HepG2 (cell line): ENCODE measurements around the gene GCDH. TPM values are rescaled to one million over a fixed set of nuclear protein-coding genes. Genes with fewer than 3 reads are reported as not detected.

Experiments used
- DNMT1 ChIP-seq: sonication (generic); formaldehyde crosslinking; IDR thresholded peaks from 2 replicates; pipeline ENCODE4 v1.5.1; 2020; ENCODE audit warnings: mild to moderate bottlenecking, missing genetic modification reagents
- FOXO1 ChIP-seq: sonication (generic); formaldehyde crosslinking; IDR thresholded peaks from 2 replicates; pipeline ENCODE4 v1.4.0; 2020; ENCODE audit warnings: missing genetic modification reagents
- IKZF1 ChIP-seq: fragments of 450-650 bp; IDR thresholded peaks from 2 replicates; pipeline ENCODE4 v1.7.1; 2016
- KDM1A ChIP-seq: IDR thresholded peaks from 2 replicates; pipeline ENCODE4 v1.6.1; 2016; ENCODE audit warnings: missing compliant biosample characterization
- KLF16 ChIP-seq, 2 experiments: sonication (generic) in 1 of 2; formaldehyde crosslinking in 1 of 2; IDR thresholded peaks; 2 replicates each; pipeline versions ENCODE4 v1.6.1 to v1.8.0; 2016 to 2023; ENCODE audit warnings: missing genetic modification reagents in 2 of 2, missing compliant biosample characterization in 1 of 2
- KLF6 ChIP-seq: IDR thresholded peaks from 2 replicates; pipeline ENCODE4 v1.8.0; 2016; ENCODE audit warnings: missing biosample characterization, missing genetic modification reagents
- MAFK ChIP-seq, 2 experiments: IDR thresholded peaks in 1 of 2; conservative IDR thresholded peaks in 1 of 2; 2 replicates each; pipeline ENCODE4 v1.6.1; 2011; ENCODE audit warnings: improper control_type of control experiment in 2 of 2, low read length in 2 of 2
- MAZ ChIP-seq, 2 experiments: sonication (generic) in 1 of 2; formaldehyde crosslinking in 1 of 2; IDR thresholded peaks; 2 replicates each; pipeline versions ENCODE4 v1.5.0 to v1.6.1; 2012 to 2020; ENCODE audit warnings: low read depth in 2 of 2, mild to moderate bottlenecking in 2 of 2, borderline replicate concordance in 1 of 2, improper control_type of control experiment in 1 of 2, low read length in 1 of 2, missing genetic modification reagents in 1 of 2, moderate library complexity in 1 of 2
- MBNL3 ChIP-seq: fragments of 250-450 bp; sonication (Bioruptor Pico); conservative IDR thresholded peaks from 2 replicates; pipeline ENCODE4 v1.8.0; 2022; ENCODE audit warnings: mild to moderate bottlenecking, inconsistent platforms
- MEF2D ChIP-seq: sonication (generic); formaldehyde crosslinking; IDR thresholded peaks from 2 replicates; pipeline ENCODE4 v1.5.1; 2020; ENCODE audit warnings: mild to moderate bottlenecking, missing genetic modification reagents
- SKI ChIP-seq: fragments of 450-650 bp; IDR thresholded peaks from one replicate; pipeline ENCODE4 v1.6.1; 2018; ENCODE audit warnings: mild to moderate bottlenecking; ENCODE audit not compliant: partially characterized antibody
- SP1 ChIP-seq, 2 experiments: fragments of 450-650 bp in 1 of 2; sonication (generic) in 1 of 2; formaldehyde crosslinking in 1 of 2; IDR thresholded peaks; 2 replicates each; pipeline versions ENCODE4 v1.4.0 to v1.6.1; 2016 to 2020; ENCODE audit warnings: missing genetic modification reagents in 1 of 2
- TCF12 ChIP-seq, 2 experiments: fragments of 450-650 bp in 1 of 2; sonication (generic) in 1 of 2; formaldehyde crosslinking in 1 of 2; IDR thresholded peaks; 2 replicates each; pipeline versions ENCODE4 v1.6.1 to v1.8.0; 2017 to 2022; ENCODE audit warnings: antibody characterized with exemption in 1 of 2, mild to moderate bottlenecking in 1 of 2, missing genetic modification reagents in 1 of 2, moderate library complexity in 1 of 2
- ZBTB3 ChIP-seq: sonication (generic); formaldehyde crosslinking; IDR thresholded peaks from 2 replicates; pipeline ENCODE4 v1.4.0; 2020; ENCODE audit warnings: low read depth, mild to moderate bottlenecking, moderate library complexity, missing genetic modification reagents, borderline replicate concordance
- ZBTB42 ChIP-seq: sonication (generic); formaldehyde crosslinking; IDR thresholded peaks from 2 replicates; pipeline ENCODE4 v1.5.0; 2020; ENCODE audit warnings: mild to moderate bottlenecking, missing genetic modification reagents
- ZFP36L1 ChIP-seq: sonication (generic); formaldehyde crosslinking; IDR thresholded peaks from 2 replicates; pipeline ENCODE4 v1.8.0; 2022; ENCODE audit warnings: mild to moderate bottlenecking, missing genetic modification reagents, moderate library complexity
- ZGPAT ChIP-seq: IDR thresholded peaks from 2 replicates; pipeline ENCODE4 v1.6.1; 2016; ENCODE audit warnings: mild to moderate bottlenecking
- ZNF17 ChIP-seq: sonication (generic); formaldehyde crosslinking; IDR thresholded peaks from 2 replicates; pipeline ENCODE4 v1.5.0; 2020; ENCODE audit warnings: mild to moderate bottlenecking, missing genetic modification reagents
- ZNF296 ChIP-seq: sonication (generic); formaldehyde crosslinking; conservative IDR thresholded peaks from 2 replicates; pipeline ENCODE4 v1.5.0; 2020; ENCODE audit warnings: mild to moderate bottlenecking, missing genetic modification reagents
- polyA plus RNA-seq, 8 experiments: library from polyadenylated mRNA; depleted of rRNA in 3 of 8; stranded (reverse) in 7 of 8; unstranded in 1 of 8; fragments of >200 nt; fragmentation: Illumina TruSeq in 4 of 8; extraction: Trizol in 4 of 8; gene quantifications; 2 replicates each; pipeline versions ENCODE4 v1.2.1 to v1.2.3, GENCODE V29; 2011 to 2016; ENCODE audit warnings: low read depth in 4 of 8, missing spikeins in 1 of 8, mixed read lengths in 1 of 8; ENCODE audit not compliant: insufficient read depth in 1 of 8
- total RNA-seq, 5 experiments: library from RNA; depleted of rRNA; stranded (reverse); fragments of >200 nt; fragmentation: Illumina TruSeq; extraction: Trizol; gene quantifications; 2 replicates each; pipeline ENCODE4 v1.2.3, GENCODE V29; 2016; ENCODE audit warnings: low read depth in 1 of 5
- TF ChIP-seq, protein P1 (sequence below): sonication (generic); formaldehyde crosslinking; IDR thresholded peaks from 2 replicates; pipeline ENCODE4 v1.4.0; 2020; ENCODE audit warnings: mild to moderate bottlenecking, missing genetic modification reagents, borderline replicate concordance
- TF ChIP-seq, protein P2 (sequence below): sonication (generic); formaldehyde crosslinking; IDR thresholded peaks from 2 replicates; pipeline ENCODE4 v1.4.0; 2020; ENCODE audit warnings: mild to moderate bottlenecking, low read depth, missing genetic modification reagents
- TF ChIP-seq, protein P3 (sequence below): sonication (generic); formaldehyde crosslinking; IDR thresholded peaks from 2 replicates; pipeline ENCODE4 v1.5.0; 2020; ENCODE audit warnings: missing genetic modification reagents
- TF ChIP-seq, protein P4 (sequence below): sonication (generic); formaldehyde crosslinking; IDR thresholded peaks from 2 replicates; pipeline ENCODE4 v1.5.0; 2020; ENCODE audit warnings: missing genetic modification reagents
- TF ChIP-seq, protein P5 (sequence below): sonication (generic); formaldehyde crosslinking; IDR thresholded peaks from 2 replicates; pipeline ENCODE4 v1.4.0; 2020; ENCODE audit warnings: missing genetic modification reagents

GCDH gene
- total and polyA plus RNA-seq, 2 of the 13 experiments (the other 11 are each of a cell fraction or from before 2014, with no cell fraction given), result 15.1 to 38.0 TPM

- TF ChIP-seq MAZ (IDR thresholded peaks at IDR 0.05; ENCODE audit: borderline replicate concordance, low read depth, low read length) (no peak), MAZ (CRISPR knock-in tag; IDR thresholded peaks at IDR 0.05; ENCODE audit: low read depth) (no peak), FOXO1 (CRISPR knock-in tag) (no peak), MAFK (conservative IDR thresholded peaks at IDR 0.05 in 1 of 2, IDR thresholded peaks at IDR 0.05 in 1 of 2; ENCODE audit: low read length in 2 of 2) (no peak), ZBTB3 (no peak), KDM1A (no peak), SP1 (IDR thresholded peaks at IDR 0.05) (no peak), SP1 (CRISPR knock-in tag; IDR thresholded peaks at IDR 0.05) (peak; percentile 64; the same call in 1 of the 2 replicates), DNMT1 (CRISPR knock-in tag) (no peak), MEF2D (CRISPR knock-in tag) (no peak), IKZF1 (no peak), TCF12 (IDR thresholded peaks at IDR 0.05) (no peak), TCF12 (CRISPR knock-in tag; IDR thresholded peaks at IDR 0.05) (no peak), ZBTB42 (0 out of 2 replicates have a peak, but pooled peaks have one; percentile 25), KLF16 (CRISPR knock-in tag; IDR thresholded peaks at IDR 0.05) (no peak), KLF6 (CRISPR knock-in tag) (0 out of 2 replicates have a peak, but pooled peaks have one; percentile 34), ZGPAT (CRISPR knock-in tag) (no peak), ZFP36L1 (CRISPR knock-in tag) (no peak), ZNF296 (CRISPR knock-in tag) (no peak), SKI (peak; percentile 11), MBNL3 (CRISPR knock-in tag) (no peak), ZNF17 (no peak)
- TF ChIP-seq, protein P1, sequence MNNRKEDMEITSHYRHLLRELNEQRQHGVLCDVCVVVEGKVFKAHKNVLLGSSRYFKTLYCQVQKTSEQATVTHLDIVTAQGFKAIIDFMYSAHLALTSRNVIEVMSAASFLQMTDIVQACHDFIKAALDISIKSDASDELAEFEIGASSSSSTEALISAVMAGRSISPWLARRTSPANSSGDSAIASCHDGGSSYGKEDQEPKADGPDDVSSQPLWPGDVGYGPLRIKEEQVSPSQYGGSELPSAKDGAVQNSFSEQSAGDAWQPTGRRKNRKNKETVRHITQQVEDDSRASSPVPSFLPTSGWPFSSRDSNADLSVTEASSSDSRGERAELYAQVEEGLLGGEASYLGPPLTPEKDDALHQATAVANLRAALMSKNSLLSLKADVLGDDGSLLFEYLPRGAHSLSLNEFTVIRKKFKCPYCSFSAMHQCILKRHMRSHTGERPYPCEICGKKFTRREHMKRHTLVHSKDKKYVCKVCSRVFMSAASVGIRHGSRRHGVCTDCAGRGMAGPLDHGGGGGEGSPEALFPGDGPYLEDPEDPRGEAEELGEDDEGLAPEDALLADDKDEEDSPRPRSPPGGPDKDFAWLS (CRISPR knock-in tag), result no peak
- TF ChIP-seq, protein P2, sequence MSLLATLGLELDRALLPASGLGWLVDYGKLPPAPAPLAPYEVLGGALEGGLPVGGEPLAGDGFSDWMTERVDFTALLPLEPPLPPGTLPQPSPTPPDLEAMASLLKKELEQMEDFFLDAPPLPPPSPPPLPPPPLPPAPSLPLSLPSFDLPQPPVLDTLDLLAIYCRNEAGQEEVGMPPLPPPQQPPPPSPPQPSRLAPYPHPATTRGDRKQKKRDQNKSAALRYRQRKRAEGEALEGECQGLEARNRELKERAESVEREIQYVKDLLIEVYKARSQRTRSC (CRISPR knock-in tag), result no peak
- TF ChIP-seq, protein P3, sequence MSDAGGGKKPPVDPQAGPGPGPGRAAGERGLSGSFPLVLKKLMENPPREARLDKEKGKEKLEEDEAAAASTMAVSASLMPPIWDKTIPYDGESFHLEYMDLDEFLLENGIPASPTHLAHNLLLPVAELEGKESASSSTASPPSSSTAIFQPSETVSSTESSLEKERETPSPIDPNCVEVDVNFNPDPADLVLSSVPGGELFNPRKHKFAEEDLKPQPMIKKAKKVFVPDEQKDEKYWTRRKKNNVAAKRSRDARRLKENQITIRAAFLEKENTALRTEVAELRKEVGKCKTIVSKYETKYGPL, result no peak
- TF ChIP-seq, protein P4, sequence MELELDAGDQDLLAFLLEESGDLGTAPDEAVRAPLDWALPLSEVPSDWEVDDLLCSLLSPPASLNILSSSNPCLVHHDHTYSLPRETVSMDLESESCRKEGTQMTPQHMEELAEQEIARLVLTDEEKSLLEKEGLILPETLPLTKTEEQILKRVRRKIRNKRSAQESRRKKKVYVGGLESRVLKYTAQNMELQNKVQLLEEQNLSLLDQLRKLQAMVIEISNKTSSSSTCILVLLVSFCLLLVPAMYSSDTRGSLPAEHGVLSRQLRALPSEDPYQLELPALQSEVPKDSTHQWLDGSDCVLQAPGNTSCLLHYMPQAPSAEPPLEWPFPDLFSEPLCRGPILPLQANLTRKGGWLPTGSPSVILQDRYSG (CRISPR knock-in tag), result no peak
- TF ChIP-seq, protein P5, sequence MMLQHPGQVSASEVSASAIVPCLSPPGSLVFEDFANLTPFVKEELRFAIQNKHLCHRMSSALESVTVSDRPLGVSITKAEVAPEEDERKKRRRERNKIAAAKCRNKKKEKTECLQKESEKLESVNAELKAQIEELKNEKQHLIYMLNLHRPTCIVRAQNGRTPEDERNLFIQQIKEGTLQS (CRISPR knock-in tag), result no peak
Observed at GRCh38 chr19:12881172-12881808, 9.7 kb upstream of the GCDH start, which contains the start of gene DNASE2 (continued).
